PFSK-1 (cell line): ENCODE data around the gene IQGAP3.

Experiments
- FOXP2 ChIP-seq: optimal IDR thresholded peaks from 2 replicates; pipeline ENCODE3; 2011; ENCODE audit warnings: borderline replicate concordance, control low read depth, inconsistent platforms; ENCODE audit not compliant: insufficient read depth; ENCODE audit errors: extremely low read length, extremely low read depth
- POLR2AphosphoS5 ChIP-seq: IDR thresholded peaks from 2 replicates; pipeline ENCODE4 v1.6.1; 2012; ENCODE audit warnings: low read depth, mild to moderate bottlenecking, control low read depth, low read length, moderate library complexity
- SIN3A ChIP-seq: IDR thresholded peaks from 2 replicates; pipeline ENCODE4 v1.6.1; 2012; ENCODE audit warnings: mild to moderate bottlenecking, low read length, moderate library complexity, borderline replicate concordance; ENCODE audit not compliant: insufficient read depth
- TAF1 ChIP-seq: IDR thresholded peaks from 2 replicates; pipeline ENCODE4 v1.6.1; 2012; ENCODE audit warnings: low read length, control low read depth, borderline replicate concordance; ENCODE audit not compliant: insufficient read depth
- TF ChIP-seq, protein P1 (sequence below), 2 experiments: IDR thresholded peaks; 2 replicates each; pipeline versions ENCODE4 v1.6.1 to v1.8.0; 2011 to 2012; ENCODE audit warnings: low read depth in 2 of 2, low read length in 2 of 2, control low read depth in 1 of 2, inconsistent platforms in 1 of 2, mild to moderate bottlenecking in 1 of 2, moderate library complexity in 1 of 2; ENCODE audit not compliant: insufficient read depth in 1 of 2

DNA sequence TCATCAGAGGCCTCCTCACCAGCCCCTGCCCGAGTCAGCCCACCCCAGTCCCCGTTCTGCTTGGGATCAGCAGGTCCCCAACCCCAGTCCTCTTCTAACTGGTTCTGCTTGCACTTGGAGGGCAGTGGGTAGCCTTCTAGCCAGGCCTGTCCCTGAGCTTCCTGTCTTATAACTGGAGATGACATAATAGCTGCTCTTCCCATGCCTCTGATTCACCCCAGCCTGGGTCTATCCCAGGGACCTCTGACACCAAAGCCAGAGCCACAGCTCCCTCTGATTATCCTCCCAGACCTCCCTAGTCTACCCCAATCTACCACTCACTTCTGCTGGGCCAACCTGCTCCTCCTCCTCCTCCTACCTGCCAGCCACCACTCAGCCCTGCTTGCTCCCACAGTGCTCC lies 31.4 kb downstream of the IQGAP3 start:
- TF ChIP-seq POLR2AphosphoS5 (no peak), TAF1 (no peak), SIN3A (no peak), FOXP2 (no peak)
- TF ChIP-seq, protein P1, sequence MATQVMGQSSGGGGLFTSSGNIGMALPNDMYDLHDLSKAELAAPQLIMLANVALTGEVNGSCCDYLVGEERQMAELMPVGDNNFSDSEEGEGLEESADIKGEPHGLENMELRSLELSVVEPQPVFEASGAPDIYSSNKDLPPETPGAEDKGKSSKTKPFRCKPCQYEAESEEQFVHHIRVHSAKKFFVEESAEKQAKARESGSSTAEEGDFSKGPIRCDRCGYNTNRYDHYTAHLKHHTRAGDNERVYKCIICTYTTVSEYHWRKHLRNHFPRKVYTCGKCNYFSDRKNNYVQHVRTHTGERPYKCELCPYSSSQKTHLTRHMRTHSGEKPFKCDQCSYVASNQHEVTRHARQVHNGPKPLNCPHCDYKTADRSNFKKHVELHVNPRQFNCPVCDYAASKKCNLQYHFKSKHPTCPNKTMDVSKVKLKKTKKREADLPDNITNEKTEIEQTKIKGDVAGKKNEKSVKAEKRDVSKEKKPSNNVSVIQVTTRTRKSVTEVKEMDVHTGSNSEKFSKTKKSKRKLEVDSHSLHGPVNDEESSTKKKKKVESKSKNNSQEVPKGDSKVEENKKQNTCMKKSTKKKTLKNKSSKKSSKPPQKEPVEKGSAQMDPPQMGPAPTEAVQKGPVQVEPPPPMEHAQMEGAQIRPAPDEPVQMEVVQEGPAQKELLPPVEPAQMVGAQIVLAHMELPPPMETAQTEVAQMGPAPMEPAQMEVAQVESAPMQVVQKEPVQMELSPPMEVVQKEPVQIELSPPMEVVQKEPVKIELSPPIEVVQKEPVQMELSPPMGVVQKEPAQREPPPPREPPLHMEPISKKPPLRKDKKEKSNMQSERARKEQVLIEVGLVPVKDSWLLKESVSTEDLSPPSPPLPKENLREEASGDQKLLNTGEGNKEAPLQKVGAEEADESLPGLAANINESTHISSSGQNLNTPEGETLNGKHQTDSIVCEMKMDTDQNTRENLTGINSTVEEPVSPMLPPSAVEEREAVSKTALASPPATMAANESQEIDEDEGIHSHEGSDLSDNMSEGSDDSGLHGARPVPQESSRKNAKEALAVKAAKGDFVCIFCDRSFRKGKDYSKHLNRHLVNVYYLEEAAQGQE (IDR thresholded peaks at IDR 0.05; ENCODE audit: insufficient read depth in 1 of 2, low read depth in 2 of 2, low read length in 2 of 2) = no peak
